DMS53 treated with DMSO at 0.1 percent for 48 hours (cell line): ENCODE data around the gene PGK1.
"Not testable (repeated sequence)": the region's sequence is repeated elsewhere in the genome, so short reads cannot be mapped to it uniquely, and the experiment has no call there.

Experiments used
- DNase-seq: peaks from one replicate; lab custom pipeline; 2025; ENCODE audit not compliant: unreplicated experiment; lab: John Stamatoyannopoulos, UW

The PGK1 gene

GRCh38 chrX:78103623-78104446 is at the start of gene PGK1:
Gene PGK1, plus strand, starts transcription at chrX:78104248. Its CDS starts 93 bp downstream, at chrX:78104341.
- DNase-seq, result peak; percentile 86

GRCh38 chrX:78063687-78064086 is 40.4 kb upstream of the PGK1 start:
- DNase-seq, result no peak

GRCh38 chrX:78064152-78064551 is 39.9 kb upstream of the PGK1 start:
- DNase-seq, result no peak

- peak; percentile 14 for DNase-seq
Measured at GRCh38 chrX:78064698-78065601, 39.1 kb upstream of the PGK1 start.

- no peak for DNase-seq
Measured at GRCh38 chrX:78066110-78066509, 37.9 kb upstream of the PGK1 start.

- no peak for DNase-seq
Measured at GRCh38 chrX:78071331-78071730, 32.7 kb upstream of the PGK1 start.

- DNase-seq, result not testable (repeated sequence)
Measured at GRCh38 chrX:78073147-78074077, 30.6 kb upstream of the PGK1 start.

GRCh38 chrX:78074088-78074487 is 30.0 kb upstream of the PGK1 start:
- DNase-seq, result no peak

GRCh38 chrX:78075787-78076389 is 28.2 kb upstream of the PGK1 start:
- DNase-seq, result no peak

- DNase-seq, result not testable (repeated sequence)
Measured at GRCh38 chrX:78081413-78081812, 22.6 kb upstream of the PGK1 start.

GRCh38 chrX:78092296-78092695 is 11.8 kb upstream of the PGK1 start:
- no peak for DNase-seq

GRCh38 chrX:78098108-78098507 is 5.9 kb upstream of the PGK1 start:
- no peak for DNase-seq

- DNase-seq, result no peak
Measured at GRCh38 chrX:78102091-78102490, 2.0 kb upstream of the PGK1 start.

GRCh38 chrX:78103001-78103622 is 936 bp upstream of the PGK1 start:
- no peak for DNase-seq

GRCh38 chrX:78104447-78105176 is 564 bp downstream of the PGK1 start:
- peak; percentile 26 for DNase-seq

GRCh38 chrX:78105944-78106650 is 2.0 kb downstream of the PGK1 start:
- no peak for DNase-seq

- no peak for DNase-seq
Measured at GRCh38 chrX:78106651-78106986, 2.6 kb downstream of the PGK1 start.

GRCh38 chrX:78109458-78109857 is 5.4 kb downstream of the PGK1 start:
- DNase-seq, result no peak
